Left kidney (tissue), 2 donors: Measurements from ENCODE around the gene HTR4. TPM values are rescaled to one million over a fixed set of nuclear protein-coding genes. Genes with fewer than 3 reads are reported as not detected.

Experiments used
- DNase-seq: peaks from one replicate; pipeline ENCODE4 v3.0.0-alpha.2; 2013
- polyA plus RNA-seq: library from polyadenylated mRNA; unstranded; fragments of 120-200 nt; gene quantifications from one replicate; pipeline ENCODE4 v1.2.1, GENCODE V29; 2013; ENCODE audit not compliant: insufficient read length

The HTR4 gene
- polyA plus RNA-seq, 1 donor = not detected

GRCh38 chr5:148665431-148665830, 11.1 kb upstream of the HTR4 start:
- no peak for DNase-seq

GRCh38 chr5:148663509-148663908, 9.2 kb upstream of the HTR4 start:
- no peak for DNase-seq

- no peak for DNase-seq
These were observed 6.0 kb upstream of the HTR4 start for GRCh38 chr5:148660346-148660660.

- no peak for DNase-seq
These were observed 5.5 kb upstream of the HTR4 start for GRCh38 chr5:148659641-148660345.

GRCh38 chr5:148653291-148653835, 964 bp downstream of the HTR4 start:
- no peak for DNase-seq

- DNase-seq = no peak
These were observed 2.8 kb downstream of the HTR4 start for GRCh38 chr5:148651528-148651927.

- DNase-seq = no peak
These were observed 8.8 kb downstream of the HTR4 start for GRCh38 chr5:148645527-148645926.

GRCh38 chr5:148641735-148642134, 12.6 kb downstream of the HTR4 start:
- no peak for DNase-seq

- DNase-seq = no peak
These were observed 13.9 kb downstream of the HTR4 start for GRCh38 chr5:148640471-148640870.

GRCh38 chr5:148639081-148639480, 15.2 kb downstream of the HTR4 start:
- DNase-seq = no peak

GRCh38 chr5:148636353-148636752, 18.0 kb downstream of the HTR4 start:
- DNase-seq = no peak

GRCh38 chr5:148635321-148636083, 18.8 kb downstream of the HTR4 start:
- no peak for DNase-seq

- no peak for DNase-seq
These were observed 21.3 kb downstream of the HTR4 start for GRCh38 chr5:148633067-148633377.

- DNase-seq = no peak
These were observed 21.9 kb downstream of the HTR4 start for GRCh38 chr5:148632255-148633066.

- DNase-seq = no peak
These were observed 27.3 kb downstream of the HTR4 start for GRCh38 chr5:148626986-148627385.

GRCh38 chr5:148626081-148626613, 28.2 kb downstream of the HTR4 start:
- no peak for DNase-seq

GRCh38 chr5:148625250-148625649, 29.1 kb downstream of the HTR4 start:
- DNase-seq = no peak

- no peak for DNase-seq
These were observed 30.6 kb downstream of the HTR4 start for GRCh38 chr5:148623741-148624140.

- no peak for DNase-seq
These were observed 31.2 kb downstream of the HTR4 start for GRCh38 chr5:148623101-148623500.

- DNase-seq = no peak
These were observed 33.6 kb downstream of the HTR4 start for GRCh38 chr5:148620696-148621095.

- no peak for DNase-seq
These were observed 34.2 kb downstream of the HTR4 start for GRCh38 chr5:148620091-148620490.

GRCh38 chr5:148619484-148619883, 34.8 kb downstream of the HTR4 start:
- DNase-seq = no peak
